Measurements from ENCODE around the gene TMEM178A.

DNA sequence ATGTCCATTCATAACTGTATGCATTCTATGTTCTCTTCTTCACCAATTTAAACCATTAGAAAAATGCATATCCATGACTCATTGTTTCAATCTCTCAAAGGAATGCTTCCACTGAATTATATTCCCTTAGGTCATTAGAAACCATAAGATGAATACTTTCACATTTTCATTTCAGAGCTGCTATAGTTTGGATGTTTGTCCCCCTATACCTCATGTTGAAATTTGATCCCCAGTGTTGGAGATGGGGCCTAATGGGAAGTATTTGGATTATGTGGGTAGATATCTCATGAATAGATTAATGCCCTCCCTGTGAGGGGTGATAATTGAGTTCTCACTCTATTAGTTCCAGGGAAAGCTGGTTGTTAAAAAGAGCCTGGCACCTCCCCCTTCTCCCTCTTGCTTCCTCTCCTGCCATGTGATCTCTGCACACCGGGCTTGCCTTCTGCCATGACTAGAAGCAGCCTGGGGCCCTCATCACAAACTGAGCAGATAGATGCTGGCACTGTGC lies 77.6 kb downstream of the TMEM178A start:
- TF ChIP-seq, protein P1, sequence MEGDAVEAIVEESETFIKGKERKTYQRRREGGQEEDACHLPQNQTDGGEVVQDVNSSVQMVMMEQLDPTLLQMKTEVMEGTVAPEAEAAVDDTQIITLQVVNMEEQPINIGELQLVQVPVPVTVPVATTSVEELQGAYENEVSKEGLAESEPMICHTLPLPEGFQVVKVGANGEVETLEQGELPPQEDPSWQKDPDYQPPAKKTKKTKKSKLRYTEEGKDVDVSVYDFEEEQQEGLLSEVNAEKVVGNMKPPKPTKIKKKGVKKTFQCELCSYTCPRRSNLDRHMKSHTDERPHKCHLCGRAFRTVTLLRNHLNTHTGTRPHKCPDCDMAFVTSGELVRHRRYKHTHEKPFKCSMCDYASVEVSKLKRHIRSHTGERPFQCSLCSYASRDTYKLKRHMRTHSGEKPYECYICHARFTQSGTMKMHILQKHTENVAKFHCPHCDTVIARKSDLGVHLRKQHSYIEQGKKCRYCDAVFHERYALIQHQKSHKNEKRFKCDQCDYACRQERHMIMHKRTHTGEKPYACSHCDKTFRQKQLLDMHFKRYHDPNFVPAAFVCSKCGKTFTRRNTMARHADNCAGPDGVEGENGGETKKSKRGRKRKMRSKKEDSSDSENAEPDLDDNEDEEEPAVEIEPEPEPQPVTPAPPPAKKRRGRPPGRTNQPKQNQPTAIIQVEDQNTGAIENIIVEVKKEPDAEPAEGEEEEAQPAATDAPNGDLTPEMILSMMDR (IDR thresholded peaks at IDR 0.05), result no peak
- TF ChIP-seq POLR2A (IDR thresholded peaks at IDR 0.05), result no peak

All from lower leg skin (tissue), 3 donors.